GM19397 (cell line): Measurements from ENCODE around the gene TRIOBP.
"Not testable (repeated sequence)": the region's sequence is repeated elsewhere in the genome, so short reads cannot be mapped to it uniquely, and the experiment has no call there.

Experiments used
- ATAC-seq: cut with Tn5 transposase; IDR thresholded peaks from one replicate; pipeline ENCODE4 v1.9.1; 2021; ENCODE audit warnings: mild to moderate bottlenecking, moderate library complexity; ENCODE audit not compliant: unreplicated experiment

TRIOBP gene

DNA sequence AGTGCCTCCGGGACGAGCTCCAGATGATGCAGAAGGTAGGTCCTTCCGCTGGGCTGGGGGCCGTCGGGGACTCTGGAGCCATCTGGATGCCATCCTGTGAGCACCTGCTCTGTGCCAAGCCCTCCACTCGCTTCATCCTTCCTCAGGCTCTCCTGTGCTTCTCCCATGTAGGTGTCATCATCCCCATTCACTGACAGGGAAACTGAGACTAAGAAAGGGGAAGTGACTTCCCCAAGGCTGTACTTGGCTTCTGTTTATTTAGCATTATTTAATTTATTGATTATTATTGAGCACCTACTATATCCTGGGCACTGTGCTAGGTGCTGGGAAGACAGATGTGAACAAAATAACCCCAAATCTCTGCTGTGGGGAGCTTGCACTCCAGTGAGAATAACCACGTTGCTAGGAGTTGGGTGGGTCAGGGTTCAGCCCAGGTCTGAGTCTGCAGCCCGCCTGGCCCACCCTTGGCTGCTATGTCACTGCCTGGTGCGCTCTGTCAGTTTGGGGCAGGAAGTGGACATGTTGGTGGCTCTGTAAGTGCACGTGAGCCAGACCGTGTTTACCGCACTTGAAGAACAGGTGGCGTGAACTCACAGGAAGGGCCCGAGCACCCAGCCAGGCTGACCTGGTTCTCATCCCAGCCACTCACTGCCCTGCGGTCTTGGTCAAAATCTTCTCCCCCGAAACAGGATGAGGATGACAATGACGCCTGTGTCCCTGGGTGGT lies 75.0 kb downstream of the TRIOBP start:
- ATAC-seq, result no peak

DNA sequence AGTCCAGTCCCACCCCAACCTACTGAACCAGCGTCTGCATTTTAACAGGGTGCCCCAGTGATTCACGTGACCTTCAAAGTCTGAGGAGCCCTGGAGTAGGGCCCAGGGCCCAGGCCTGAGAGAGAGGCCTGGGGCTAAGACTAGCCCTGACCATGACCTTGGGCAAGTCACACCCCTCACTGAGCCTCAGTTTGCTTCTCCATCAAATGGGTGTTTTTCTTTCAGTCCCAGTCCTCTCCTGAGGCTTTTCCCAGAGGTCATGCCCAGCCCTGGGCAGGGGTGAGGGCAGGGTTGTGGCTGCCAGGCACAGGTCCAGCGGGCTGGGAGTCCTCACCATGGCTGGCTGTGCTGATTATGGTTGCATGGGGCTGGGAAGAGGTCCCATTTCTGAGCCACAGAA lies 77.9 kb downstream of the TRIOBP start:
- no peak for ATAC-seq

GRCh38 chr22:37775785-37776638 lies 79.2 kb downstream of the TRIOBP start:
- no peak for ATAC-seq

DNA sequence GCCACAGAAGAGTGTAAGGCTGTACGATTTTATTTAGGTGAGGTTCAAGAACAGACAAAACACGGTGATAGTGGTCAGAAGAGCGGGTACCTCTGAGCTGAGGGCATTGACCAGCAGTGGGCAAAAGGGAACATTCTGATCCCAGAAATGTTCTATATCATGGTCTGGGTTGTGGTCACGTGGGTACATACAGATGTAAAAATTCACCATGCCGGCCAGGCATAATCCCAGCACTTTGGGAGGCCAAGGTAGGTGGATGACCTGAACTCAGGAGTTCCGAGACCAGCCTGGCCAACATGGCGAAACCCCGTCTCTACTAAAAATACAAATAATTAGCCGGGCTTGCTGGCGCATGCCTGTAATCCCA lies 79.8 kb downstream of the TRIOBP start:
- ATAC-seq, result no peak

DNA sequence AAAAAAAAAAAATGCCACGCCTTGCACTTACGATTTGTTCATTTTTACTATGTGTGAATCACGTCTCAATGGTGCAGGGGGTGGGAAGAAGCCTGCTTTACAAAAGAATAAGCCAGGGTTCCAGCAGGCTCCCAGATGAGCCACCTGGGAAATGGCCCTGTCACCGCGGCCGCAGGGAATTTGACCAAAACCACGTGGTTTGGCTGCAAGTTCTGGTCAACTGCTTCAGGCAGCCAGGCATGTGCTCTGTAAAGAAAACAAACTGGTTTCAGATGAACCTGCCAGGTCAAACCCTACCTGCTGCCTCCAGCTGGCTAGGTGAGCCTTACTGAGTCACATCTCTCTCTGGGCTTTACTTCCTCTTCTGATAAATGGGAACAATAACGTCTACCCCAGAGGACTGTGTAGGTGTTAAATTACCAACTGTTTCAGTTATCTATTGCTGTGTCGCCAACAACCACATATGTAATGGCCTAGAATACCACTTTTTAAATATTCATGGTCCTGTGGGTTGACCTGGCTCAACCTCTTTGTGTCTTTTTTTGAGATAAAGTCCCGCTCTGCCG lies 80.4 kb downstream of the TRIOBP start:
- ATAC-seq, result no peak

DNA sequence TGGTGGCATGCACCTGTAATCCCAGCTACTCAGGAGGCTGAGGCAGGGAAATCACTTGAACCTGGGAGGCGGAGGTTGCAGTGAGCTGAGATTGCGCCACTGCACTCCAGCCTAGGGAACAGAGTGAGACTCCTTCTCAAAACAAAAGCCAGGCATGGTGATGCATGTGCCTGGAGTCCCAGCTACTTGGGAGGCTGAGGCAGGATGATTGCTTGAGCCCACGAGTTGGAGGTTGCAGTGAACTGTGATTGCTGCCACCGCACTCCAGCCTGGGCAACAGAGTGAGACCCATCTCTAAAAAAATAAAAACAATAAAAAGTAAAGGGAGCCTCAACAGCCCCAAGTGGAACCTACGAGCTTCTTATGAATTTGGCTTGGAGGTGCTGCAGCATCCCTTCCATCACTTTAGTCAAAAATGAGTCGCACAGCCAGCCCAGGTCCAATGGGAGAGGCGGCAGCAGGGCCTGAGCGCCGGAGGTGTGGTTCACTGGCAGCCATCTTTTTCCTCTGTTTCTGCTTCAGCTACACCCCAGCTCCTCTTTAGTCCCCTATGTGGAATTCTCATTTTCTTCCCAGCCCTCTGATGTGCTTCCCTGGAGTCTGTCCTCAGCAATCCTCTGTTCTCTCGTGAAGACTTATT lies 81.6 kb downstream of the TRIOBP start:
- no peak for ATAC-seq

- ATAC-seq, result no peak
These were observed 84.7 kb downstream of the TRIOBP start for GRCh38 chr22:37781434-37782059.

GRCh38 chr22:37782340-37783168 lies 85.7 kb downstream of the TRIOBP start:
- ATAC-seq, result no peak

DNA sequence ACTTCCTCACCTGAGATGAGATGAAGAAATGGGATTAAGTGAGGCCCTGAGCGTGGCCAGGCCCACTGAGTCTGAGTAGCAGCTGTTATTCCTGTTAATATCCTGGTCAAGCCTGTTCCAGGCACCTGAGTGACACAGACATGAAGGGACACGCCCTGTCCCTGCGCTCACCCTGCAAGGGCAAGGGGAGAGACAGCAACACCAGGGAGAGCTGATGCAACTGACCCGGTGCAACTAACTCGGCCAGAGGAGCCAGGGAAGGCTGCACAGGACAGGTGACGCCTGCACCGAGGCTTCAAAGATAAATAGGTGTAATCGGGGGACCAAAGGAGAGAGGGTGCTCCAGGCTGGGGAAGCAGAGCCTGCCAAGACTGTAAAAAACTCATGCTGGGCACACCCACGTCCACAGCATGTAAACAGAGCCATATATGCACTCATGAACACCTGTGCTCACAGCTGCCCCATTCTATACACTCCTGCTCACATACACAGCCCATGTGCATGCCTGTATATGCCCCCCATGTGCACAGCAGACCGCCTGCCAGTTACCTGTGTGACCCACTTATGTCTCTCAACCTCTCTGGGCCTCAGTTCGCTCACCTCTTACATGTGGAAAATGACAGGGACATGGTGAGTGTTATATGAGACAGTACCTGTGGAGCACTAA lies 88.1 kb downstream of the TRIOBP start:
- ATAC-seq, result no peak

DNA sequence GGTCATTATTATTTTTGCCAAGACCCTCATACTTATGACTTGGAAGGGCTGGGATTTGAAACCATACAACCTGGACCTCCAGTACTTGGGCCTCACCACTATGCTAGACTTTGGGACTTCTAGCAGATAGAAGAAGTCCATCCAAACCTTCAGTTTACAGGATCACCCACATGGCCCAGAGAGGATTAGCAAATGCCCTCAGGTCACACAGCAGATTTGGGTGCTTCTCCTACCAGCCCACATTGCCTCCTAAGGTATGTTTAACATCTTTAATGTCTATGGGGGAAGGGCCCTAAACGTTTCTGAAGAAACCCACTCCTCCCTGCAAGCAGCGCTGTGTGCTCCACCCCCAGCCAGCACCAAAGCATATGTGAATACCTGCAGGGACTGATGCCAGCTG lies 93.4 kb downstream of the TRIOBP start:
- ATAC-seq, result no peak

- ATAC-seq, result no peak
These were observed 95.6 kb downstream of the TRIOBP start for GRCh38 chr22:37792494-37792893.

DNA sequence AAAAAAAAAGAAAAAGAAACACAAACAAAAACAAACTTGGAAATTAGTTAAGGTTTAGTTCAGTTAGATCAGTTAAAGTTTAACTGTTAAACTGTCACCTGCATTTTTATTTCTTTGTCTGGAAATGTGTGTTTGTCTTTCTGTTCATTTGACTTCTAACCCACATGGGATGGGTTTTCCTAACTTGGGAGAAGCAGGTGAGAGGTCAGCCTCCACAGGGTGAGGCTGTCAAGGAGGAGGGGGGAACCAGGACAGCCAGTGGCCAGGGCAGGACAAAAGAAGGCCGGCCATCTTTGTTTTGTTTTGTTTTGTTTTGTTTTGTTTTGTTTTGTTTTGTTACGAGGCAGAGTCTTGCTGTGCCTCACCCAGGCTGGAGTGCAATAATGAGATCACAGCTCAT lies 97.5 kb downstream of the TRIOBP start:
- ATAC-seq, result no peak

GRCh38 chr22:37796079-37796478 lies 99.2 kb downstream of the TRIOBP start:
- no peak for ATAC-seq

- not testable (repeated sequence) for ATAC-seq
These were observed 100.4 kb downstream of the TRIOBP start for GRCh38 chr22:37797259-37797658.

DNA sequence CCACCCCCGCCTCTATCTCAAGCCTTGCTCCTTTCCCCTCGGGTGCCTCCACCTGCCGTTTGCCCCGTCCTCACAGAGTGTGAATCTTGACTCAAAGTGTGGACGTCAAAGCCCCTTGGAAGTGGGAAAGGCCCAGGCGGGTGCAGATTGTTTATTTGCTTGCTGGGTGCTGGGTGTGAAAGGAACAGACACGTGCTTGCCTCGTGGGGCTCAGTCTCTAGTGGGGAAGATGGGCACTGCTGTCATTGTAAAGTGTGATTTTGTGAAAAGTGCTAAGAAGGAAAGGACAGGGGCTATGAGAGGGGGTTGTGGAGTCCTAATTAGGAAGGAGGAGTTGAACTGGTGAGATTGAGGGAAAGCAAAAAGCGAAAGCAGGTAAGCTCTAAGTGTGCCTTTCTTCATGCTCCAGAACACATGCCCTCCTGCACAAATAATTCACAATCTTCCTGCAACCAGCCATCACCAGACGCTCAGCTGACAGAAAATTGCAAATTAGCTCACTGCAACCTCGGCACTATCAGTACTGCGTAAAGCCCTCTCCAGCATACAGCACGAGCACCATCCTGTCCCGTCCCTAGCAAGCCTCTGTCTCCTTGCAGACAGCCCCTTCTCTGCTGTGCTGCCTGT lies 101.1 kb downstream of the TRIOBP start:
- no peak for ATAC-seq

DNA sequence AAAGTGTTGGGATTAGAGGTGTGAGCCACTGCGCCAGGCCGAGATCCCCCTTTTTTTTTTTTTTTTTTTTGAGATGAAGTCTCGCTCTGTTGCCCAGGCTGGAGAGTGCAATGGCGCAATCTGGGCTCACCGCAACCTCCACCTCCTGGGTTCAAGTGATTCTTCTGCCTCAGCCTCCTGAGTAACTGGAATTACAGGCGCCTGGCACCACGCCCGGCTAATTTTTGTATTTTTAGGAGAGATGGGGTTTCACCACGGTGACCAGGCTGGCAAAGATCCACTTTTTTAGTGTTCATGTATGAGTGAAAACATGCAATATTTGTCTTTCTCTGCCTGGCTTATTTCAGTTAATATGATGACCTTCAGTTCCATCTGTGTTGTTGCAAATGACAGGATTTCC lies 103.1 kb downstream of the TRIOBP start:
- ATAC-seq, result not testable (repeated sequence)

DNA sequence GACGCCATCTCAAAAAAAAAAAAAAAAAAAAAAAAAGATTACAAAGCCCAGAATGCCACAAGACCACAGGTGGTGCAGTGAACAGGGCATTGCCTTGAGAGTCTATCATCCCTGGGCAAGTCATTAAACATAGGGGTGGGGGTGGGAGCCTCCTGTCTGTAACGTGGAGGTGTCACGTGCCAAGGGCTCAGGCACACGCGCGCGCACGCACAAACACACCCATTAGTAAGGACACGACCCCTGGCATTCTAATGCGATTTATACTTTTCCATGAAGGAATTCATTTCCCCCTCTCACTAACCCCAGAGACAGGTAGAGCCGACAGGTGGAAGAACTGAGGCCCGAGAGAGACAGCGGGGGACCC lies 105.1 kb downstream of the TRIOBP start:
- no peak for ATAC-seq

- ATAC-seq, result no peak
These were observed 105.7 kb downstream of the TRIOBP start for GRCh38 chr22:37802310-37803194.
